DMS53 treated with DMSO at 0.1 percent for 48 hours (cell line): Measurements from ENCODE around the gene RCAN2.
A peak's percentile ranks its signal among the peaks of the same experiment; 100 is the strongest.

ENCODE experiments used
- DNase-seq: peaks from one replicate; lab custom pipeline; 2025; ENCODE audit not compliant: unreplicated experiment; lab: John Stamatoyannopoulos, UW

Gene RCAN2

GRCh38 chr6:46491628-46492547, 639 bp upstream of the RCAN2 start:
- peak; percentile 76 for DNase-seq

- peak; percentile 28 for DNase-seq
Observed at GRCh38 chr6:46490425-46491200, 636 bp downstream of the RCAN2 start.

- DNase-seq, result no peak
Observed at GRCh38 chr6:46486181-46486580, 5.1 kb downstream of the RCAN2 start.

GRCh38 chr6:46484081-46484820, 7.0 kb downstream of the RCAN2 start:
- DNase-seq, result no peak

GRCh38 chr6:46476301-46476700, 14.9 kb downstream of the RCAN2 start:
- no peak for DNase-seq

- no peak for DNase-seq
Observed at GRCh38 chr6:46473881-46474280, 17.4 kb downstream of the RCAN2 start.

- no peak for DNase-seq
Observed at GRCh38 chr6:46472243-46472642, 19.0 kb downstream of the RCAN2 start.

GRCh38 chr6:46469021-46469420, 22.2 kb downstream of the RCAN2 start:
- no peak for DNase-seq

GRCh38 chr6:46468403-46469010, 22.7 kb downstream of the RCAN2 start:
- no peak for DNase-seq

GRCh38 chr6:46466570-46466969, 24.7 kb downstream of the RCAN2 start:
- DNase-seq, result no peak

- no peak for DNase-seq
Observed at GRCh38 chr6:46465294-46466165, 25.7 kb downstream of the RCAN2 start.

- DNase-seq, result no peak
Observed at GRCh38 chr6:46456297-46456696, 35.0 kb downstream of the RCAN2 start.

GRCh38 chr6:46454691-46455090, 36.6 kb downstream of the RCAN2 start:
- no peak for DNase-seq

- no peak for DNase-seq
Observed at GRCh38 chr6:46453741-46454316, 37.4 kb downstream of the RCAN2 start.

- DNase-seq, result no peak
Observed at GRCh38 chr6:46453216-46453615, 38.0 kb downstream of the RCAN2 start.

- peak; percentile 2 for DNase-seq
Observed at GRCh38 chr6:46452312-46452917, 38.8 kb downstream of the RCAN2 start.

GRCh38 chr6:46451343-46451742, 39.9 kb downstream of the RCAN2 start:
- DNase-seq, result no peak

- no peak for DNase-seq
Observed at GRCh38 chr6:46444772-46445454, 46.3 kb downstream of the RCAN2 start.

- no peak for DNase-seq
Observed at GRCh38 chr6:46443623-46444022, 47.6 kb downstream of the RCAN2 start.
